Neural progenitor cell (in vitro differentiated cells): ENCODE data around the gene PHACTR2.

Source experiments
- EZH2 ChIP-seq: fragments of 200-600 bp; sonication (generic); IDR thresholded peaks from 2 replicates; pipeline ENCODE4 v1.6.1; 2017; ENCODE audit warnings: antibody characterized with exemption, mild to moderate bottlenecking, moderate library complexity
- EZH2phosphoT487 ChIP-seq: fragments of 200-600 bp; sonication (generic); IDR thresholded peaks from 2 replicates; pipeline ENCODE4 v1.6.1; 2017; ENCODE audit warnings: antibody characterized with exemption
- TF ChIP-seq, protein P1 (sequence below): fragments of 200-600 bp; sonication (generic); IDR thresholded peaks from 2 replicates; pipeline ENCODE4 v1.5.1; 2017; ENCODE audit warnings: antibody characterized with exemption, mild to moderate bottlenecking

DNA sequence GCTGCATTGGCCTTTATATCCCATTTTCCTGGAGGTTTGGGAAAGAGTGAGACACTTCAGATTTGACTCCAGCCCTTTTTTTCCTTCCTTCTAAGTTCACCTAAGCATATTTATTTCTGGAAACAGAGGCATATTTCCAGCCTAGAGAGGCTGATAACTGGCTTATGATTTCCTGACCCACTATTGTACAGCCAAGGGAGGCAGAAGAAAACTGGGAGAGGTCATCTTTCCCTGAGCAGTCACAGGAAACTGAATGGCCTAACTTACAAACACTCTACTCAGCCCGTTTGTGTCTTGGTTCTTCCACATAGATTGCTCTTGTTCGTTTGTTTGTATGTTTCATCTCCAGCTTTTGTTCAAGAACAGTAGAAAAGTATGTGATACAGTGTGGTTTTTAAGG lies 101.2 kb downstream of the PHACTR2 start:
- TF ChIP-seq, protein P1, sequence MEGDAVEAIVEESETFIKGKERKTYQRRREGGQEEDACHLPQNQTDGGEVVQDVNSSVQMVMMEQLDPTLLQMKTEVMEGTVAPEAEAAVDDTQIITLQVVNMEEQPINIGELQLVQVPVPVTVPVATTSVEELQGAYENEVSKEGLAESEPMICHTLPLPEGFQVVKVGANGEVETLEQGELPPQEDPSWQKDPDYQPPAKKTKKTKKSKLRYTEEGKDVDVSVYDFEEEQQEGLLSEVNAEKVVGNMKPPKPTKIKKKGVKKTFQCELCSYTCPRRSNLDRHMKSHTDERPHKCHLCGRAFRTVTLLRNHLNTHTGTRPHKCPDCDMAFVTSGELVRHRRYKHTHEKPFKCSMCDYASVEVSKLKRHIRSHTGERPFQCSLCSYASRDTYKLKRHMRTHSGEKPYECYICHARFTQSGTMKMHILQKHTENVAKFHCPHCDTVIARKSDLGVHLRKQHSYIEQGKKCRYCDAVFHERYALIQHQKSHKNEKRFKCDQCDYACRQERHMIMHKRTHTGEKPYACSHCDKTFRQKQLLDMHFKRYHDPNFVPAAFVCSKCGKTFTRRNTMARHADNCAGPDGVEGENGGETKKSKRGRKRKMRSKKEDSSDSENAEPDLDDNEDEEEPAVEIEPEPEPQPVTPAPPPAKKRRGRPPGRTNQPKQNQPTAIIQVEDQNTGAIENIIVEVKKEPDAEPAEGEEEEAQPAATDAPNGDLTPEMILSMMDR, result no peak
- TF ChIP-seq EZH2phosphoT487 (no peak), EZH2 (no peak)
